HCT116 (cell line): ENCODE data around the gene MMD2. TPM values are rescaled to one million over a fixed set of nuclear protein-coding genes. Genes with fewer than 3 reads are reported as not detected.

Experiments
- ATAC-seq: fragments of 200-7000 bp; cut with Tn5 transposase; 2 replicates; pipeline ENCODE4 v1.9.1; 2020; ENCODE audit warnings: mild to moderate bottlenecking, moderate library complexity
- BruUV-seq: library from RNA; stranded (reverse); fragments of 400-500 nt; replicated peaks from 2 replicates; lab custom pipeline; 2021; lab: Mats Ljungman, UMichigan
- CTCF ChIA-PET: fragments of 300-600 bp; sonication (Branson Sonifier 250); formaldehyde crosslinking; loops from one replicate; lab custom pipeline; 2021; ENCODE audit warnings: antibody characterized with exemption; lab: Charles Lee
- POLR2A ChIA-PET: fragments of 300-600, 350-600 bp; sonication (Branson Sonifier 250); formaldehyde crosslinking; loops from one replicate; lab custom pipeline; 2021; ENCODE audit warnings: antibody characterized with exemption; lab: Charles Lee
- RAD21 ChIA-PET, 2 experiments: fragments of 300-600 bp; sonication (Branson Sonifier 250); formaldehyde crosslinking; loops; one replicate each; lab custom pipeline; 2023; ENCODE audit warnings: low total read pairs in 2 of 2; ENCODE audit not compliant: uncharacterized antibody in 2 of 2, unreplicated experiment in 2 of 2, low non-redundant PET in 1 of 2; lab: Charles Lee
- DNase-seq: peaks from one replicate; pipeline ENCODE4 v3.0.0-alpha.2; 2010; ENCODE audit warnings: low read depth, low spot score
- H2AFZ ChIP-seq: fragments of 200-600 bp; shearing (Covaris generic), sonication (generic); 2 replicates; pipeline ENCODE4 v1.6.1; 2017; ENCODE audit warnings: low read depth, mixed run types, mixed read lengths, antibody characterized with exemption, low read length; ENCODE audit not compliant: poor library complexity, severe bottlenecking
- H3K27ac ChIP-seq: 2 replicates; pipeline ENCODE4 v1.5.1; 2012; ENCODE audit warnings: low read depth, low read length
- H3K27me3 ChIP-seq: fragments of 200-600 bp; sonication (generic); 2 replicates; pipeline ENCODE4 v1.6.1; 2016; ENCODE audit warnings: mixed run types, low read length, mixed read lengths; ENCODE audit not compliant: insufficient read depth
- H3K36me3 ChIP-seq, 2 experiments: fragments of 200-500 bp in 1 of 2; fragments of 200-600 bp in 1 of 2; sonication (Bioruptor generic) in 1 of 2; sonication (generic) in 1 of 2; 2 replicates each; pipeline versions ENCODE4 v1.5.1 to v1.6.1; 2014 to 2016; ENCODE audit warnings: low read length in 2 of 2, inconsistent platforms in 1 of 2, mixed read lengths in 1 of 2, mixed run types in 1 of 2; ENCODE audit not compliant: insufficient read depth in 2 of 2, control insufficient read depth in 1 of 2
- H3K4me1 ChIP-seq, 2 experiments: fragments of 200-600 bp in 1 of 2; sonication (generic) in 1 of 2; 2 replicates each; pipeline versions ENCODE4 v1.5.1 to v1.6.1; 2012 to 2017; ENCODE audit warnings: low read length in 2 of 2, inconsistent platforms in 1 of 2, mild to moderate bottlenecking in 1 of 2, mixed read lengths in 1 of 2, mixed run types in 1 of 2, moderate library complexity in 1 of 2; ENCODE audit not compliant: insufficient read depth in 2 of 2, control insufficient read depth in 1 of 2
- H3K4me2 ChIP-seq: fragments of 200-600 bp; sonication (generic); 2 replicates; pipeline ENCODE4 v1.6.1; 2017; ENCODE audit warnings: mixed run types, low read length, mixed read lengths
- H3K4me3 ChIP-seq, 2 experiments: fragments of 200-600 bp in 1 of 2; sonication (generic) in 1 of 2; replicated peaks in 1 of 2; 2 replicates each; pipeline ENCODE4 v1.5.1; 2011 to 2016; ENCODE audit warnings: low read length in 2 of 2, control low read depth in 1 of 2, low read depth in 1 of 2, mild to moderate bottlenecking in 1 of 2, mixed read lengths in 1 of 2, mixed run types in 1 of 2
- H3K79me2 ChIP-seq: fragments of 200-600 bp; sonication (generic); 2 replicates; pipeline ENCODE4 v1.6.1; 2017; ENCODE audit warnings: mild to moderate bottlenecking, mixed run types, low read length, moderate library complexity, mixed read lengths; ENCODE audit not compliant: insufficient read depth
- H3K9ac ChIP-seq: fragments of 200-600 bp; sonication (generic); 2 replicates; pipeline ENCODE4 v1.6.1; 2016; ENCODE audit warnings: low read length, mixed read lengths
- H3K9me2 ChIP-seq: fragments of 200-600 bp; sonication (generic), shearing (Covaris generic); 2 replicates; pipeline ENCODE4 v1.6.1; 2017; ENCODE audit warnings: mixed run types, mild to moderate bottlenecking, moderate library complexity; ENCODE audit not compliant: insufficient read depth
- H3K9me3 ChIP-seq, 2 experiments: fragments of 200-500 bp in 1 of 2; fragments of 200-600 bp in 1 of 2; sonication (Bioruptor generic) in 1 of 2; sonication (generic) in 1 of 2; 2 replicates each; pipeline ENCODE4 v1.6.1; 2014 to 2017; ENCODE audit warnings: low read length in 2 of 2, mixed read lengths in 2 of 2, inconsistent platforms in 1 of 2, low read depth in 1 of 2, mild to moderate bottlenecking in 1 of 2, mixed run types in 1 of 2, moderate library complexity in 1 of 2; ENCODE audit not compliant: control insufficient read depth in 1 of 2, insufficient read depth in 1 of 2
- H4K20me1 ChIP-seq: fragments of 200-600 bp; sonication (generic), shearing (Covaris generic); 2 replicates; pipeline ENCODE4 v1.6.1; 2017; ENCODE audit warnings: mixed run types, mild to moderate bottlenecking, moderate library complexity; ENCODE audit not compliant: insufficient read depth
- ATF3 ChIP-seq: IDR thresholded peaks from 2 replicates; pipeline ENCODE4 v1.6.1; 2012
- CEBPB ChIP-seq: IDR thresholded peaks from 2 replicates; pipeline ENCODE4 v1.6.1; 2012; ENCODE audit warnings: low read depth
- CTCF ChIP-seq, 3 experiments: fragments of 200-600 bp in 1 of 3; sonication (generic) in 1 of 3; IDR thresholded peaks in 2 of 3; conservative IDR thresholded peaks in 1 of 3; 2 replicates each; pipeline ENCODE4 v1.5.1; 2012 to 2017; ENCODE audit warnings: low read depth in 2 of 3, low read length in 2 of 3, antibody characterized with exemption in 1 of 3, borderline replicate concordance in 1 of 3, control low read depth in 1 of 3, mild to moderate bottlenecking in 1 of 3, mixed read lengths in 1 of 3, mixed run types in 1 of 3, moderate library complexity in 1 of 3; ENCODE audit not compliant: insufficient read depth in 1 of 3
- EZH2 ChIP-seq: fragments of 200-600 bp; sonication (generic); IDR thresholded peaks from 2 replicates; pipeline ENCODE4 v1.6.1; 2017; ENCODE audit warnings: antibody characterized with exemption, mixed run types
- EZH2phosphoT487 ChIP-seq: fragments of 200-600 bp; IDR thresholded peaks from 2 replicates; pipeline ENCODE4 v1.6.1; 2018; ENCODE audit warnings: antibody characterized with exemption, borderline replicate concordance
- FOSL1 ChIP-seq: IDR thresholded peaks from 2 replicates; pipeline ENCODE4 v1.6.1; 2012; ENCODE audit warnings: low read depth
- REST ChIP-seq: IDR thresholded peaks from 2 replicates; pipeline ENCODE4 v1.6.1; 2012; ENCODE audit warnings: low read depth
- SP1 ChIP-seq: IDR thresholded peaks from 2 replicates; pipeline ENCODE4 v1.6.1; 2012; ENCODE audit warnings: low read depth
- SRF ChIP-seq: IDR thresholded peaks from 2 replicates; pipeline ENCODE4 v1.6.1; 2012; ENCODE audit warnings: low read depth
- ZFX ChIP-seq: fragments of 450-650 bp; IDR thresholded peaks from 2 replicates; pipeline ENCODE4 v1.6.1; 2017
- ZNF274 ChIP-seq: fragments of 200-500 bp; sonication (Bioruptor generic); IDR thresholded peaks from 2 replicates; pipeline ENCODE4 v1.6.1; 2014; ENCODE audit warnings: mild to moderate bottlenecking, low read depth, low read length, inconsistent platforms
- intact Hi-C: fragments of 100-400 bp; cut with micrococcal nuclease; formaldehyde crosslinking; loops from 2 replicates; pipeline ENCODE4 v1.10.0; 2022
- total RNA-seq: library from RNA; stranded (reverse); gene quantifications from one replicate; pipeline ENCODE4 v1.2.1, GENCODE V29; 2021; ENCODE audit not compliant: unreplicated experiment
- TF ChIP-seq, protein P1 (sequence below): IDR thresholded peaks from 2 replicates; pipeline ENCODE4 v1.6.1; 2011; ENCODE audit warnings: mild to moderate bottlenecking, low read length, moderate library complexity; ENCODE audit not compliant: insufficient replicate concordance; ENCODE audit errors: extremely low read depth

Gene MMD2
- total RNA-seq, 1 experiment from 2014 or later: not detected

- intact Hi-C loops: no loop called here
- no peak for TF ChIP-seq FOSL1
- TF ChIP-seq, all 23 proteins: peak for 0
- no TSS peak for BruUV-seq
- no peaks in the 10 kb centered on the region for H3K9me3 ChIP-seq
- POLR2A ChIA-PET: no interaction called here
- ATAC-seq: no peak
- H3K4me3 ChIP-seq: no peak overlapping the region
- H3K36me3 ChIP-seq: peaks cover 13 to 21% of the 10 kb centered on the region in 2 experiments; a peak in 3 of 4 replicates
- no peaks in the 10 kb centered on the region for H3K79me2 ChIP-seq
- no peak for DNase-seq
- H3K27me3 ChIP-seq: no peaks in the 10 kb centered on the region
- H3K9ac ChIP-seq: no peak overlapping the region
- CTCF ChIA-PET: no interaction called here
- H4K20me1 ChIP-seq: no peaks in the 10 kb centered on the region
- no peaks in the 10 kb centered on the region for H3K9me2 ChIP-seq
- no peaks in the 10 kb centered on the region for H3K4me1 ChIP-seq
- no peak overlapping the region for H3K4me2 ChIP-seq
- no peak overlapping the region for H3K27ac ChIP-seq
- no peak overlapping the region for H2AFZ ChIP-seq
- RAD21 ChIA-PET: no interaction called here
Observed at GRCh38 chr7:4995429-4995969, 36.5 kb upstream of the MMD2 start.

DNA sequence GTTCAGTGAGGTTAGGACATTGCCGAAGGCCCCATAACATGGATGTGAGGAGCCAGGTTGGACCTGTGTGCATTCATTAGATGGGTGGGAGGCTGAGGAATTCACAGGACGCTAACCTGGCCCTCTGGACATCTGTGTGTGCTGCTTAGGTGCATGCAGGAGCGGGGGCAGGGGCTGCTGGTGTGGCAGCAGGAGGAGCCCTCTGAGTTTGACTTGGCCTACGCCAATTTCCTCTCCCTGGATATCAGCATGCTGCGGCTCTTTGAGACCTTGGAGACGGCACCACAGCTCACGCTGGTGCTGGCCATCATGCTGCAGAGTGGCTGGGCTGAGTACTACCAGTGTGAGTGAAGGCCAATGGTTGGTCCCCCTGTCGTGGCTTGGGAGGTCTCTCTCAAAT is 34.5 kb upstream of the MMD2 start:
- BruUV-seq: no TSS peak
- Histone ChIP-seq H3K36me3 (peaks cover 13 to 22% of the 10 kb centered on the region in 2 experiments; a peak in 3 of 4 replicates), H3K9ac (no peak overlapping the region), H4K20me1 (no peaks in the 10 kb centered on the region), H3K9me2 (no peaks in the 10 kb centered on the region), H3K9me3 (no peaks in the 10 kb centered on the region), H3K4me2 (no peak overlapping the region), H2AFZ (no peak overlapping the region), H3K27me3 (no peaks in the 10 kb centered on the region), H3K27ac (no peak overlapping the region), H3K4me1 (no peaks in the 10 kb centered on the region), H3K79me2 (no peaks in the 10 kb centered on the region), H3K4me3 (no peak overlapping the region)
- POLR2A ChIA-PET: no interaction called here
- intact Hi-C loops: no loop called here
- CTCF ChIA-PET: no interaction called here
- DNase-seq (no peak), ATAC-seq (no peak)
- RAD21 ChIA-PET: no interaction called here
- TF ChIP-seq REST (no peak), EZH2phosphoT487 (no peak), CTCF (IDR thresholded peaks at IDR 0.05 in 2 of 3, conservative IDR thresholded peaks at IDR 0.05 in 1 of 3; ENCODE audit: borderline replicate concordance in 1 of 3, insufficient read depth in 1 of 3, low read depth in 2 of 3, low read length in 2 of 3) (no peak), EZH2 (no peak), CEBPB (no peak), ATF3 (no peak), SRF (no peak), ZNF274 (no peak), ZFX (no peak), SP1 (no peak)
- TF ChIP-seq, protein P1, sequence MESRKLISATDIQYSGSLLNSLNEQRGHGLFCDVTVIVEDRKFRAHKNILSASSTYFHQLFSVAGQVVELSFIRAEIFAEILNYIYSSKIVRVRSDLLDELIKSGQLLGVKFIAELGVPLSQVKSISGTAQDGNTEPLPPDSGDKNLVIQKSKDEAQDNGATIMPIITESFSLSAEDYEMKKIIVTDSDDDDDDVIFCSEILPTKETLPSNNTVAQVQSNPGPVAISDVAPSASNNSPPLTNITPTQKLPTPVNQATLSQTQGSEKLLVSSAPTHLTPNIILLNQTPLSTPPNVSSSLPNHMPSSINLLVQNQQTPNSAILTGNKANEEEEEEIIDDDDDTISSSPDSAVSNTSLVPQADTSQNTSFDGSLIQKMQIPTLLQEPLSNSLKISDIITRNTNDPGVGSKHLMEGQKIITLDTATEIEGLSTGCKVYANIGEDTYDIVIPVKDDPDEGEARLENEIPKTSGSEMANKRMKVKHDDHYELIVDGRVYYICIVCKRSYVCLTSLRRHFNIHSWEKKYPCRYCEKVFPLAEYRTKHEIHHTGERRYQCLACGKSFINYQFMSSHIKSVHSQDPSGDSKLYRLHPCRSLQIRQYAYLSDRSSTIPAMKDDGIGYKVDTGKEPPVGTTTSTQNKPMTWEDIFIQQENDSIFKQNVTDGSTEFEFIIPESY: no peak
